ENCODE data around the gene NCS1. TPM values are rescaled to one million over a fixed set of nuclear protein-coding genes. Genes with fewer than 3 reads are reported as not detected.

The NCS1 gene
- total RNA-seq, 1 experiment from 2014 or later = 68.7 TPM

DNA sequence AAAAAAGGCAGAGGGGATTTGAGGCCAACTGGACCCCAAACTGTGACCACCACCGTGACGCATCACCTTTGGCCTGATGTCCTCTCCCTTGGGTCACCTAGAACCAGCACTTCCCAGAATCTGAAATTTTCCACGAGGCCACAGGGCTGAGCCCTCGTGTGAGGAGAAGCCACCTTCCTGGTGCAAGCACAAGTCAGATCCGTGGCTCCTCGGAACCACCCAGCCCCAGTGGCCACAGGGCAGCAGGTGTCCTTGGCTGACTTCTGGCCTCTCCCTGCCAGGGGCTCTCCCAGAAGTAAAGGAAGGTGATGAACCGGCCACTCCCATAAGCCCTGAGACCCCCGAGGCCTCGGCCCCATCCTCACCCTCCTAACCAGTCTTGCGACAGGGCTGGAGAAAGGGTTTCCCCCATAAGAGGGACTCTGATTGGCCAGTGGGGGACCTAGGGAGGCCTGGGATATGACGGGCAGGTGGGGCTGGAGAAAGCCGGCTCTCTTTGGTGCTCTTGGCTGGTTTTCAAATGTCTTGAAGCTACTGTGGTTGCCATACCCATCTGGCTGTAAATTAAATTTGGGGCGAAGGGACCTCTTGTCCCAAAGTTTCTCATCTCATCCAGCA is 72.5 kb downstream of the NCS1 start:
- no TSS peak for BruUV-seq (replicated peaks)
- Histone ChIP-seq H3K27ac (ENCODE audit: low read depth, low read length) (no peak overlapping the region), H3K9me3 (ENCODE audit: control insufficient read depth in 1 of 2, insufficient read depth in 1 of 2, low read depth in 1 of 2, low read length in 2 of 2) (no peaks in the 10 kb centered on the region), H3K4me1 (ENCODE audit: control insufficient read depth in 1 of 2, insufficient read depth in 2 of 2, low read length in 2 of 2) (peaks cover 0 to 21% of the 10 kb centered on the region in 2 experiments; a peak in 2 of 4 replicates), H3K79me2 (ENCODE audit: insufficient read depth, low read length) (no peaks in the 10 kb centered on the region), H3K36me3 (ENCODE audit: control insufficient read depth in 1 of 2, insufficient read depth in 2 of 2, low read length in 2 of 2) (no peaks in the 10 kb centered on the region), H4K20me1 (ENCODE audit: insufficient read depth) (no peaks in the 10 kb centered on the region), H3K4me2 (ENCODE audit: low read length) (no peak overlapping the region), H3K9ac (ENCODE audit: low read length) (no peak overlapping the region), H2AFZ (ENCODE audit: low read depth, low read length, poor library complexity, severe bottlenecking) (no peak overlapping the region), H3K4me3 (replicated peaks in 1 of 2; ENCODE audit: low read depth in 1 of 2, low read length in 2 of 2) (no peak overlapping the region), H3K27me3 (ENCODE audit: insufficient read depth, low read length) (no peaks in the 10 kb centered on the region), H3K9me2 (ENCODE audit: insufficient read depth) (no peaks in the 10 kb centered on the region)
- ChIA-PET RAD21 (ENCODE audit: low non-redundant PET in 1 of 2, low total read pairs in 2 of 2, uncharacterized antibody in 2 of 2, unreplicated experiment in 2 of 2) (no interaction called here), POLR2A (no interaction called here), CTCF (interaction anchor here (0.9 kb wide), 1 partner anchor 144 kb away, joined by 3 read pairs; no protein-coding TSS in a partner anchor)
- intact Hi-C loops (cut with micrococcal nuclease) = no loop called here
- ATAC-seq (no peak), DNase-seq (ENCODE audit: low read depth, low spot score) (no peak)
- TF ChIP-seq POLR2A (IDR thresholded peaks at IDR 0.05; ENCODE audit: borderline replicate concordance, extremely low read depth, insufficient read depth, insufficient read length) (no peak), SP1 (IDR thresholded peaks at IDR 0.05; ENCODE audit: low read depth) (no peak), POLR2AphosphoS5 (IDR thresholded peaks at IDR 0.05; ENCODE audit: low read depth, low read length) (no peak), SRF (IDR thresholded peaks at IDR 0.05; ENCODE audit: low read depth) (no peak), ZFX (IDR thresholded peaks at IDR 0.05) (no peak), EZH2 (IDR thresholded peaks at IDR 0.05) (no peak), YY1 (IDR thresholded peaks at IDR 0.05; ENCODE audit: extremely low read depth, insufficient replicate concordance, low read depth, low read length) (no peak), SIN3A (IDR thresholded peaks at IDR 0.05; ENCODE audit: low read depth) (no peak), ZBTB33 (IDR thresholded peaks at IDR 0.05; ENCODE audit: extremely low read depth, insufficient replicate concordance, low read length) (no peak), RAD21 (IDR thresholded peaks at IDR 0.05; ENCODE audit: low read depth) (no peak), JUND (IDR thresholded peaks at IDR 0.05) (no peak), FOSL1 (IDR thresholded peaks at IDR 0.05; ENCODE audit: low read depth) (no peak), CEBPB (IDR thresholded peaks at IDR 0.05; ENCODE audit: low read depth) (no peak)
- TF ChIP-seq, protein P1, sequence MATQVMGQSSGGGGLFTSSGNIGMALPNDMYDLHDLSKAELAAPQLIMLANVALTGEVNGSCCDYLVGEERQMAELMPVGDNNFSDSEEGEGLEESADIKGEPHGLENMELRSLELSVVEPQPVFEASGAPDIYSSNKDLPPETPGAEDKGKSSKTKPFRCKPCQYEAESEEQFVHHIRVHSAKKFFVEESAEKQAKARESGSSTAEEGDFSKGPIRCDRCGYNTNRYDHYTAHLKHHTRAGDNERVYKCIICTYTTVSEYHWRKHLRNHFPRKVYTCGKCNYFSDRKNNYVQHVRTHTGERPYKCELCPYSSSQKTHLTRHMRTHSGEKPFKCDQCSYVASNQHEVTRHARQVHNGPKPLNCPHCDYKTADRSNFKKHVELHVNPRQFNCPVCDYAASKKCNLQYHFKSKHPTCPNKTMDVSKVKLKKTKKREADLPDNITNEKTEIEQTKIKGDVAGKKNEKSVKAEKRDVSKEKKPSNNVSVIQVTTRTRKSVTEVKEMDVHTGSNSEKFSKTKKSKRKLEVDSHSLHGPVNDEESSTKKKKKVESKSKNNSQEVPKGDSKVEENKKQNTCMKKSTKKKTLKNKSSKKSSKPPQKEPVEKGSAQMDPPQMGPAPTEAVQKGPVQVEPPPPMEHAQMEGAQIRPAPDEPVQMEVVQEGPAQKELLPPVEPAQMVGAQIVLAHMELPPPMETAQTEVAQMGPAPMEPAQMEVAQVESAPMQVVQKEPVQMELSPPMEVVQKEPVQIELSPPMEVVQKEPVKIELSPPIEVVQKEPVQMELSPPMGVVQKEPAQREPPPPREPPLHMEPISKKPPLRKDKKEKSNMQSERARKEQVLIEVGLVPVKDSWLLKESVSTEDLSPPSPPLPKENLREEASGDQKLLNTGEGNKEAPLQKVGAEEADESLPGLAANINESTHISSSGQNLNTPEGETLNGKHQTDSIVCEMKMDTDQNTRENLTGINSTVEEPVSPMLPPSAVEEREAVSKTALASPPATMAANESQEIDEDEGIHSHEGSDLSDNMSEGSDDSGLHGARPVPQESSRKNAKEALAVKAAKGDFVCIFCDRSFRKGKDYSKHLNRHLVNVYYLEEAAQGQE (IDR thresholded peaks at IDR 0.05; ENCODE audit: low read depth) = no peak
- TF ChIP-seq, protein P2, sequence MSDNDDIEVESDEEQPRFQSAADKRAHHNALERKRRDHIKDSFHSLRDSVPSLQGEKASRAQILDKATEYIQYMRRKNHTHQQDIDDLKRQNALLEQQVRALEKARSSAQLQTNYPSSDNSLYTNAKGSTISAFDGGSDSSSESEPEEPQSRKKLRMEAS (IDR thresholded peaks at IDR 0.05) = no peak
- TF ChIP-seq, protein P3, sequence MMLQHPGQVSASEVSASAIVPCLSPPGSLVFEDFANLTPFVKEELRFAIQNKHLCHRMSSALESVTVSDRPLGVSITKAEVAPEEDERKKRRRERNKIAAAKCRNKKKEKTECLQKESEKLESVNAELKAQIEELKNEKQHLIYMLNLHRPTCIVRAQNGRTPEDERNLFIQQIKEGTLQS (IDR thresholded peaks at IDR 0.05) = no peak
